Thyroid gland (tissue), 4 donors: Measurements from ENCODE around the gene ZNF136. TPM values are rescaled to one million over a fixed set of nuclear protein-coding genes. Genes with fewer than 3 reads are reported as not detected.

ENCODE experiments used
- DNase-seq, 2 donors: peaks; one replicate each; pipeline ENCODE4 v3.0.0-alpha.2; 2019
- H3K27ac ChIP-seq, 3 donors: fragments of 200-600 bp; sonication (generic); 1 replicate in 2 of 3; 2 replicates in 1 of 3; pipeline ENCODE4 v1.5.1; 2016 to 2019; ENCODE audit warnings: mild to moderate bottlenecking in 1 of 3, moderate library complexity in 1 of 3
- H3K27me3 ChIP-seq: fragments of 200-600 bp; sonication (generic); one replicate; pipeline ENCODE4 v1.5.1; 2019
- H3K36me3 ChIP-seq, 2 donors: fragments of 200-600 bp; sonication (generic); one replicate each; pipeline ENCODE4 v1.5.1; 2016 to 2019
- H3K4me1 ChIP-seq, 2 donors: fragments of 200-600 bp; sonication (generic); one replicate each; pipeline ENCODE4 v1.5.1; 2017 to 2019
- H3K4me3 ChIP-seq, 3 donors: fragments of 200-600 bp; sonication (generic); replicated peaks in 1 of 3; 1 replicate in 2 of 3; 2 replicates in 1 of 3; pipeline ENCODE4 v1.5.1; 2016; ENCODE audit warnings: mild to moderate bottlenecking in 1 of 3
- H3K9me3 ChIP-seq: fragments of 200-600 bp; sonication (generic); one replicate; pipeline ENCODE4 v1.5.1; 2017
- CTCF ChIP-seq, 6 experiments: fragments of 200-600 bp in 3 of 6; fragments of 450-650 bp in 3 of 6; sonication (generic) in 3 of 6; IDR thresholded peaks; one replicate each; pipeline ENCODE4 v1.5.1; 2016 to 2019; ENCODE audit warnings: antibody characterized with exemption in 6 of 6, mild to moderate bottlenecking in 2 of 6, inconsistent platforms in 1 of 6, moderate library complexity in 1 of 6
- POLR2A ChIP-seq, 2 donors: fragments of 450-650 bp; IDR thresholded peaks; one replicate each; pipeline ENCODE4 v1.6.1; 2017; ENCODE audit warnings: antibody characterized with exemption in 2 of 2, mild to moderate bottlenecking in 2 of 2, moderate library complexity in 1 of 2
- WGBS, 2 donors: methylation state at CpG; one replicate each; pipeline ENCODE4 v1.1.5; 2017; 5-methylcytosine and 5-hydroxymethylcytosine counted together
- intact Hi-C: fragments of 100-400 bp; cut with DNase I; formaldehyde crosslinking; loops from one replicate; pipeline ENCODE4 v1.15.1; 2023
- total RNA-seq, 4 donors: library from RNA; depleted of rRNA; stranded (reverse); fragments of >200 nt; gene quantifications; one replicate each; pipeline ENCODE4 v1.2.3, GENCODE V29; 2016

Gene ZNF136
- 10 to 100 TPM; 17.6 to 30.2 (median 19.1) TPM for total RNA-seq

GRCh38 chr19:12162882-12163806, at the start of gene ZNF136:
Gene ZNF136 (plus strand): TSS chr19:12163096. CDS start chr19:12163204, 108 bp downstream.
- WGBS, 2 donors = 0% methylated on average over 25 to 26 of the region's 57 CpGs
- H3K4me1 ChIP-seq = peaks cover 14 to 15% of the 10 kb centered on the region in 2 donors
- intact Hi-C loops = no loop called here
- DNase-seq = peak; percentile 94 to 96
- no peaks in the 10 kb centered on the region for H3K27me3 ChIP-seq
- H3K27ac ChIP-seq = peak within 1 kb of the TSS; percentile 89 to 96 (median 96)
- no peaks in the 10 kb centered on the region for H3K9me3 ChIP-seq
- H3K36me3 ChIP-seq = no peaks in the 10 kb centered on the region
- peak in 1 of 6 experiments; percentile 3 for TF ChIP-seq CTCF (IDR thresholded peaks at IDR 0.05)
- TF ChIP-seq POLR2A (IDR thresholded peaks at IDR 0.05) = peak in 1 of 2 donors; percentile 87
- peak within 1 kb of the TSS; percentile 68 to 89 (median 80) for H3K4me3 ChIP-seq

- intact Hi-C loops = no loop called here
- H3K4me1 ChIP-seq = no peaks in the 10 kb centered on the region
- 94 to 97% methylated on average over 5 of the region's 5 CpGs for WGBS, 2 donors
- H3K4me3 ChIP-seq = no peak overlapping the region
- no peak for DNase-seq
- no peak overlapping the region for H3K27ac ChIP-seq
- no peaks in the 10 kb centered on the region for H3K9me3 ChIP-seq
- H3K36me3 ChIP-seq = no peaks in the 10 kb centered on the region
- TF ChIP-seq POLR2A (IDR thresholded peaks at IDR 0.05) = no peak
- no peak for TF ChIP-seq CTCF (IDR thresholded peaks at IDR 0.05)
- no peaks in the 10 kb centered on the region for H3K27me3 ChIP-seq
Measured at GRCh38 chr19:12113121-12113520, 49.8 kb upstream of the ZNF136 start.

GRCh38 chr19:12117201-12117970, 45.5 kb upstream of the ZNF136 start:
- Histone ChIP-seq H3K27ac (no peak overlapping the region), H3K36me3 (no peaks in the 10 kb centered on the region), H3K27me3 (no peaks in the 10 kb centered on the region), H3K4me3 (no peak overlapping the region), H3K9me3 (no peaks in the 10 kb centered on the region), H3K4me1 (no peaks in the 10 kb centered on the region)
- 82 to 87% methylated on average over 16 to 22 of the region's 33 CpGs for WGBS, 2 donors
- TF ChIP-seq POLR2A (IDR thresholded peaks at IDR 0.05) (no peak), CTCF (IDR thresholded peaks at IDR 0.05) (no peak)
- intact Hi-C loops = no loop called here
- no peak for DNase-seq

GRCh38 chr19:12126707-12127106, 36.2 kb upstream of the ZNF136 start:
- no peak overlapping the region for H3K4me3 ChIP-seq
- H3K4me1 ChIP-seq = no peaks in the 10 kb centered on the region
- WGBS, 2 donors = 17 to 20% methylated on average over 2 of the region's 2 CpGs
- intact Hi-C loops = no loop called here
- TF ChIP-seq POLR2A (IDR thresholded peaks at IDR 0.05) = no peak
- TF ChIP-seq CTCF (IDR thresholded peaks at IDR 0.05) = peak in 5 of 6 experiments; percentile 35 to 68 (median 57)
- no peaks in the 10 kb centered on the region for H3K27me3 ChIP-seq
- H3K36me3 ChIP-seq = no peaks in the 10 kb centered on the region
- H3K9me3 ChIP-seq = no peaks in the 10 kb centered on the region
- H3K27ac ChIP-seq = no peak overlapping the region
- DNase-seq = peak; percentile 17 to 33
